ENCODE data around the gene LYPD4. TPM values are rescaled to one million over a fixed set of nuclear protein-coding genes. Genes with fewer than 3 reads are reported as not detected.
A peak's percentile ranks its signal among the peaks of the same experiment; 100 is the strongest.

LYPD4 gene
- total and polyA plus RNA-seq, 8 donors, result not detected

DNA sequence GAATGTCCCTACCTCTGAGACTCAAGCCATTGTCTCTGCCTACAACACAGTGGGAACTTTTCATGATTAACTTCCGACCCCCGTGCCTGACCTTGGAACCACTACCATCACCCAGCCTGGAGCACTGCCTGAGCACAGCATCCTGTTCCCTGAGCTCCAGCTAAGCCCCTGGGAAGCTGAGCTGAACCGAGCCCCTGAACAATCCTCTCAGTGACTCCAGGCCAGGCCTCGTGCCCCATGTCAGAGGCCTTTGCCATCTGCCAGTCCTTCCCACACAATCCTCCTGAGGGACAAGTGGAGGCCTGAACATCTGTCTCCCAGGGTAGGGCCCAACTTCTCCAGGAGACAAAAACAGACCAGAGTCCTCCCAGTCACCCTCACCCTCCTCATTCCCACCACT lies 30.6 kb downstream of the LYPD4 start:
- TF ChIP-seq, protein P1, sequence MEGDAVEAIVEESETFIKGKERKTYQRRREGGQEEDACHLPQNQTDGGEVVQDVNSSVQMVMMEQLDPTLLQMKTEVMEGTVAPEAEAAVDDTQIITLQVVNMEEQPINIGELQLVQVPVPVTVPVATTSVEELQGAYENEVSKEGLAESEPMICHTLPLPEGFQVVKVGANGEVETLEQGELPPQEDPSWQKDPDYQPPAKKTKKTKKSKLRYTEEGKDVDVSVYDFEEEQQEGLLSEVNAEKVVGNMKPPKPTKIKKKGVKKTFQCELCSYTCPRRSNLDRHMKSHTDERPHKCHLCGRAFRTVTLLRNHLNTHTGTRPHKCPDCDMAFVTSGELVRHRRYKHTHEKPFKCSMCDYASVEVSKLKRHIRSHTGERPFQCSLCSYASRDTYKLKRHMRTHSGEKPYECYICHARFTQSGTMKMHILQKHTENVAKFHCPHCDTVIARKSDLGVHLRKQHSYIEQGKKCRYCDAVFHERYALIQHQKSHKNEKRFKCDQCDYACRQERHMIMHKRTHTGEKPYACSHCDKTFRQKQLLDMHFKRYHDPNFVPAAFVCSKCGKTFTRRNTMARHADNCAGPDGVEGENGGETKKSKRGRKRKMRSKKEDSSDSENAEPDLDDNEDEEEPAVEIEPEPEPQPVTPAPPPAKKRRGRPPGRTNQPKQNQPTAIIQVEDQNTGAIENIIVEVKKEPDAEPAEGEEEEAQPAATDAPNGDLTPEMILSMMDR (IDR thresholded peaks at IDR 0.05), result no peak
- Histone ChIP-seq H3K27ac (no peak overlapping the region), H3K4me1 (peaks cover 0 to 6% (median 0%) of the 10 kb centered on the region in 3 donors), H3K36me3 (no peaks in the 10 kb centered on the region), H3K27me3 (no peaks in the 10 kb centered on the region), H3K4me3 (no peak overlapping the region), H3K9me3 (no peaks in the 10 kb centered on the region)
- FAIRE-seq (no peak), ATAC-seq (no peak), DNase-seq (no peak)
- intact Hi-C loops (cut with DNase I), result no loop called here
- WGBS, 2 donors, result 47 to 52% methylated on average over 4 of the region's 4 CpGs

DNA sequence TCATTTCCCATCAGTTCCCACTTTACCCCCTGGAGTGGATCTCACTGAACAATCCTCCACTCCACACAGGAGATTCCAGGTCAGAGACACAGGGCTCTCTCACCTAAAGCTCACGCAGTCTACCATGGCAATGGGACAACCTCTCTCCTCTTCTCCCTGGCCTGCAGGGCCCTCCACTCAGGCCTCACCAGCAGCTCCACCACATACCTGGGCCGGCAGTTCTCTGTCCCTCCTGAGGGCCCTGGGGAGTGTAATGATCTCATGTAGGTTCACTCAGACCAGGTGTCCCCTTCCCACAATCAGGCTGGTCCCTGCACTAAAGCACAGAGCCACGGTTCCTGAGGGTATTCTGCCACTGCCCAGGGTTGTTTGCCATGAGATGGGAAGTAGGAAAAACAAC lies 32.5 kb downstream of the LYPD4 start:
- FAIRE-seq (no peak), DNase-seq (no peak), ATAC-seq (no peak)
- WGBS, 2 donors, result 49 to 59% methylated on average over 3 of the region's 3 CpGs
- intact Hi-C loops (cut with DNase I), result no loop called here
- no peaks in the 10 kb centered on the region for H3K36me3 ChIP-seq
- H3K27ac ChIP-seq, result no peak overlapping the region
- H3K9me3 ChIP-seq, result no peaks in the 10 kb centered on the region
- H3K4me3 ChIP-seq, result no peak overlapping the region
- no peaks in the 10 kb centered on the region for H3K27me3 ChIP-seq
- H3K4me1 ChIP-seq, result peaks cover 0 to 4% (median 0%) of the 10 kb centered on the region in 3 donors
- TF ChIP-seq, protein P1 (IDR thresholded peaks at IDR 0.05), result no peak

DNA sequence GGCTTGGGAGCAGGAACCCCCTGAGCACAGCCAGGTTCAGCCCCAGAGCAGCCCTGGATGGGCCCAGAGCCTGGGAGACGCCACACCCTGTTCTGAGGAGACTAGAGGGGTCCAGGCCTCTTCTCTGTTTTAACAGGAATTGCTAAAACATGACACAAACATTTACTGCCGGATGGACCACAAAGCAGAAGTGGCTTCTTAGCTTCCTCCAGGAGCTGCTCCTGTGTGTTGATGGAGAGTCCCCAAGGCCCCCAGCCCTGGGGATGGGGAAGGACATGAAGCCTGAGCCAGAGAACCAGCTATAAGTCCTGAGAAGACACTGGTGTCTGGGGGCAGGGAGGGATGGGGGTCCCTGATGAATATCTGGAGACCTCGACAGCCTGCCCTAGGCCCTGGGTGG lies 33.4 kb downstream of the LYPD4 start:
- Histone ChIP-seq H3K4me3 (no peak overlapping the region), H3K27me3 (no peaks in the 10 kb centered on the region), H3K36me3 (no peaks in the 10 kb centered on the region), H3K4me1 (no peaks in the 10 kb centered on the region), H3K9me3 (no peaks in the 10 kb centered on the region), H3K27ac (peak overlapping the region in 1 of 4 donors; percentile 4)
- WGBS, 2 donors, result 54 to 61% methylated on average over 3 of the region's 3 CpGs
- FAIRE-seq (no peak), DNase-seq (peak in 1 of 6 donors; percentile 49), ATAC-seq (peak in 2 of 4 donors; percentile 58 to 76)
- intact Hi-C loops (cut with DNase I), result no loop called here
- TF ChIP-seq, protein P1 (IDR thresholded peaks at IDR 0.05), result no peak

DNA sequence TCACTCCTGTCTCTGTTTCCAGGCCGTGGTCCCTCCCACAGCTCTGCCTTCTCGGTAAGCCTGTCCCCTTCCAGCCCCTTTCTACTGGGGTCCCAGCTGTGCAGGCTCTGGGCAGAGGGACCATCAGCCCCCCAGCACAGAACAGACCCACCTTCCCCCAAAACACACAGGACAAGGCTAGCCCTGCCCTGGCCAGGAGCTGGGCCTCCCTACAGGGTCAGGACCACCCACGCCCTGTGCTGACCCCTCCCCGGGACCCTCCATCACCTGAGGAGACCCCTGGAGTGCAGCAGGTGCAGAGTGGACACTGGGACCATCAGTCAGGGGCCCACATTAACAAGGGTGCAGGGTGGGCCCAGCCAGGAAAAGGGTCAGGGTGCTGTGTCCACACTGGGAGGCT lies 34.2 kb downstream of the LYPD4 start:
- no peaks in the 10 kb centered on the region for H3K27me3 ChIP-seq
- no peaks in the 10 kb centered on the region for H3K36me3 ChIP-seq
- TF ChIP-seq, protein P1 (IDR thresholded peaks at IDR 0.05), result no peak
- WGBS, 2 donors, result 35 to 63% methylated on average over 4 of the region's 4 CpGs
- no peak for FAIRE-seq
- H3K27ac ChIP-seq, result no peak overlapping the region
- H3K4me1 ChIP-seq, result no peaks in the 10 kb centered on the region
- intact Hi-C loops (cut with DNase I), result no loop called here
- no peak for ATAC-seq
- no peak overlapping the region for H3K4me3 ChIP-seq
- H3K9me3 ChIP-seq, result no peaks in the 10 kb centered on the region
- DNase-seq, result no peak

DNA sequence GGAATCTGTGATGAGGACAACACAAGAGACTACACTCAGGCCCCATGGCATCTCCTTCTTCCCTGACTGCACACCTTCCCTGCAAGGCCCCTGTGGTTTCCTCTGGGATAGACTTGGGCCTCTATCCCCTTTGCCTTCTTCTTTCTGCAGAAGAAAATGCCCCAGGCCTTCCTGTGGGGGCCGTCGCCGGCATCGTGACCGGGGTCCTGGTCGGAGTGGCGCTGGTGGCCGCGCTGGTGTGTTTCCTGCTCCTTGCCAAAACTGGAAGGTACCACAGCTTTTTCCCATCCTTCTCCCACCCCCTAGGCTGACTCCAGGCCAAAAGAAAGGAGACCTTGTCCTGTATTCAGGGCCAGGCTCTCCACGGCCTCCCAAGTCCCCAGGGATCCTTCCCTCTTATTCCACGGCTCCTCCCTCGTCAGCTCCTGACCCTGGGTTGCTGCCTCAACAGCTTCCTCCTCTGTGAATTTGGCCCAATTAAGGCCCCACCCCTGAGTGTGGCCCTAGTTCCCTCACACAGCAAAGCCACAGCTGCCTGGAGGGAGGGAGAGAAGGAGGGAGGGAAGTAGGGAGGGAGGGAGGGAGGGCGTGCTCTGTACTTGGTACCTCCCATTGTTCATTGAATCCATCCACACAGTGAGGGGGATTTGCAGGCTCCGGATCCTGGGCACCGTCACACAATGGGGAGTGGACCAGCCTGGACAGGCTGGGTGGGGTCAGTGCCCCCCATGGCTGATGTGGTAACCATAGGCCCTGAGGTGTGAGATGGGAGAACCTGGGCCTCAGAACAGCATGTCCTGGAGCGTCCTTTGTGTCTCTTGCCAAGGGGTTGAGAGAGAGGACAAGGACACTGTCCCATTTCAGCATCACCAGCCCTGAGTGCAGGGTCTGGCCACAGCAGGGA lies 35.6 kb downstream of the LYPD4 start:
- no peak overlapping the region for H3K4me3 ChIP-seq
- DNase-seq (peak in 1 of 6 donors; percentile 38), ATAC-seq (peak in 2 of 4 donors; percentile 51 to 65), FAIRE-seq (no peak)
- H3K9me3 ChIP-seq, result no peaks in the 10 kb centered on the region
- H3K36me3 ChIP-seq, result no peaks in the 10 kb centered on the region
- no peaks in the 10 kb centered on the region for H3K4me1 ChIP-seq
- no peaks in the 10 kb centered on the region for H3K27me3 ChIP-seq
- WGBS, 2 donors, result 70 to 78% methylated on average over 16 of the region's 16 CpGs
- TF ChIP-seq, protein P1 (IDR thresholded peaks at IDR 0.05), result no peak
- H3K27ac ChIP-seq, result no peak overlapping the region
- intact Hi-C loops (cut with DNase I), result no loop called here
